Measurements from ENCODE around the gene SERPINA1.
"Not testable (repeated sequence)": the region's sequence is repeated elsewhere in the genome, so short reads cannot be mapped to it uniquely, and the experiment has no call there.

Gene SERPINA1

DNA sequence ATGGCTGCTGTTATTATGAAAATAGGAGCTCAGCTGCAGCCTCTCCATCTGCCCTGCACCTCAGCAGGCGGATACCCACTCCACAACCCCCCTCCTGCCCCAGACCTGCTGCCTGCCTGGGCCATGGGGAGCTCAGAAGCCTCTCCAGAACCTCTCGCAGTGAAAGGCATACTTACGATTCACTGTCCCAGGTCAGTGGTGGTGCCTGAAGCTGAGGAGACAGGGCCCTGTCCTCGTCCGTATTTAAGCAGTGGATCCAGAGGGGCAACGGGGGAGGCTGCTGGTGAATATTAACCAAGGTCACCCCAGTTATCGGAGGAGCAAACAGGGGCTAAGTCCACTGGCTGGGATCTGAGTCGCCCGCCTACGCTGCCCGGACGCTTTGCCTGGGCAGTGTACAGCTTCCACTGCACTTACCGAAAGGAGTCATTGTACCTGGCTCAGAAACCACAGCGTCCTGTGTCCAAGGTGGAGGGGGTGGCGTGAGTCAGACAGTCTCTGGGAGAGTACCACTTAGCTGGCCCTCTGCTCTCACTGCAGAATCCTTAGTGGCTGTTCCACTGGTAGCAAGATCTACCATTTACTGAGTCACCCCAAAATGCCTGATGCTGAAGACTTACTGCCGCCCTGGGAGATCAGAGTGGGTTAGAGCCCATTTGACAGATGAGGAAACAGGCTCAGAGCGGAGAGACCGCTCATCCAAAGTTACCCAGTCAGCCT, at the start of gene SERPINA1:
Gene SERPINA1 (minus strand): TSS at position 219 of the 720 bp plus-strand sequence. CDS start 5,365 bp downstream, outside the sequence.
- no peak for DNase-seq

DNA sequence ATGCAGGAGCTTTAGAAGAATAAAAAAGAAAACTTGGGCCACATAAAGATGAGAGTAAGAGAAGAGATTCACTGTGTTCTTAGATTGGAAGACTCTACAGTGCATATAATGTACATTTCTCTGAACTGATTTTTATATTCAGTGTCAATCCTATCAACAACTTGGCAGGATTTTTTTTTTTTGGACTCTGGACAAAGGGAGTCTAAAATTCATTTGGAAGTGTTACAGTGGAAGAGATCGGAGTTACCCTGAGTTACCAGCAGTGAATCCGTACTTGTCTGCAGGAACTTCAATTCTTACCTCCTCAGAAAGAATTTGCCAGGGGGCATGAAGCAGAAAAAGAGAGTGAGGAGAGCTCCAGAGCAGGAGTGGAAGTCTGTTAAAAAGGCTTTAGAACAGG, 40.2 kb upstream of the SERPINA1 start:
- DNase-seq = no peak

DNA sequence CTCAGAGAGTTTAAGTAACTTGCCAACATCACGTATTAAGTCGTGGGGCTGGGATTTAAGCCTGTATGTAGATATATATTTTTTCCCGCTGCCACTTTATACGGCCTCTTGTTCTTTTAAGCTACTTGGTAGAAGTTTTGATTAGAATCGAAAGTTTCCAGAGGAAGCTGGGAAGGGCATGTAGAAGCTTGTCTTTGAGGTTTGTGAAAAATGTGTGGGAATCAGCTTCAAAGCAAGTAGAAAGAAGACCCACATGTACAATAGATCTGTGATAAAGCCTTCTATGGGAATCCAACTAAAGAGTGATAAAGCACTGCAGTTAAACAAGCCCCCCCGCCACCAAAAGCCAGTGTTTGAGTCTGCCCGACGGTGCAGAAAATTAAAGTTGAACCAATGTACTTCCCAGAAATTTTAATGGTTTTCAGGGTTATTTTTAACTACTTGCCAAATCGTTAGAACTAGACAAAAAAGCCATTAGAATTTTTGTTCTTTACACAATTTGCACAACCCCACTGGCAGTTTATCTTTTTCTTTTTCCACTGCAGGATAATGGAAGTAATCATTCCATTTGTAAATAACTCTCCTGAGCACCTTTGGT, 38.7 kb upstream of the SERPINA1 start:
- no peak for DNase-seq

DNA sequence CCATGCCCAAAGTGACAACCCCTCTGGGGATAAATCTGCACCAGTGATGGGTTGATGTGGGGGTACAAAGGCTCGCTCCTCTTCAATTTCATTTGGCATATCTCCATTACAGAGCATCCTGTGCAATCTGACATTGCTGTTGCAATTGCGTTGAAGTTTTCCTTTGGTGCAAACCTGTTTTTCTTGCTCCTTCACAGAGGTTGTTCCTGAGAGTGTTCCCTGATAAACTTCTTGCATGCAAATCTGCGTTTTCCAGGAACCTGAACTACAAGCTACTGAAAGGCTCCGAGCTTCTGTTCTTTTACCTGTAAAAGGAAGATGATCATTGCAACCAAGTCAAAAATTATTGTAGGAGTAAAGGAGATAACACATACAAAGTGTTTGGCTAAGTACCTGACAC, 38.1 kb upstream of the SERPINA1 start:
- DNase-seq = no peak

DNA sequence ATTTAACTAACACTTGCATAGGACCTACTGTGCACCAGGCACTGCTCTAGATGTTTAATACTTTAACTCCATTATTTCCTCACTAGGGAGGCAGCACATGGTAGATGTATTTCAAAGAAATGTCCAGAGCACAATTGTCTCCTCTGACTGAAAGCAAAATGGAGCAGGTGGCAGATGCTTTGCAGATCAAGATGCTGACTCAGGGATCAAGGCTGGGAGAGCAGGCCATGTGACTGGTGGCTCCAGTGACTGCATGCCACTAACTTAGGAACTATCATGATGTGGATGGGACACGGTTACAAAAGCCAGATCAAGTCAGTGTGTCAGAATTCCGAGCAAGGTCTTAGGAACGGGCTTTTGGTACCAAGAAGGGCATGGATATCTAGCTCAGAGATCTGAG, 36.0 kb upstream of the SERPINA1 start:
- no peak for DNase-seq

DNA sequence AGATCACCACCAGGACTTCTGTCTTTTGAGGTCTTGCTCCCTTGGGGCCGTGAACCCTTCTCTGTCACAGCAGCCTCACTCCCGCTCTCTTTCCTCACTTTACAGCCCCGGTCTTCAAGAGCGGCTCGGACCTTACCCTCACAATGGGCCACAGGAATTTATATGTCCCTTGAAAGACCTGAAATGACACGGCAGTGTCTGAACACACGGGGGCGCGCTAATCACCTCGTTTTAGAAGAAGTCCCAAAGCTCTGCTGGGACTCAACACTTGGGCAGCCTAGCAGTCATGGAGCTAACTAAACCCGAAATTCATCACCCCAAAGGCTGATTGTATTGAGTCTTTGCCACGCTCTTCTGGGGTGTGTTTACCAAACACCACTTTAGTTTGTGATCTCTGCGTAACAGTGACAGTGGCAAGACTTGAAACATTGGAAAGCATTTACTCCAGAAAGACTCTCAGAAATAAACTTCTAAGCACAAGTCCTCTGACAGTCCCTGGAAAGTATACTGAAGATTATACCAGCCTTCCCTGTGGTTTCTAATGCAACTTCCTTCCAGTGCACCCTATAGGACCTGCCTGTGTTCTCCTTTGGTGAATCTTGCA, 35.2 kb upstream of the SERPINA1 start:
- peak; percentile 55 for DNase-seq

DNA sequence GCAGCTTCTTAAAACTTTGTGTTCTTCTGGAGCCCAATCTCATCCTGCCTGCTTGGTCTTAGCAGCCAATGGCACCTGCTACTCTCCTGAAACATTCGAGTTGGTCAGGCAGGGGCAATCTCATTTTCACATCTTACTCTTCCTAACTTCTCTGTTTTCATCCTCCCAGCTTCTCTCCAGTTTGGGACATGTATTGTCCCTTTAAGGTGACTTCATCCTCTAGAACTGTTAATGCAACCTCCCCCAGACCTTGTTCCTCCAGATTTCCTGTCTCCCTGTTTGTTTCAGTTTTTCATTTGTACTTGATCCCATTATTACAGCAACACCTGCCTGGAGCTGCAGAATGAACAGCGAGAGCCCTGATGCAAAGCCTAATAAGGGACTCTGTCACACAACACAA, 32.9 kb upstream of the SERPINA1 start:
- DNase-seq = no peak

DNA sequence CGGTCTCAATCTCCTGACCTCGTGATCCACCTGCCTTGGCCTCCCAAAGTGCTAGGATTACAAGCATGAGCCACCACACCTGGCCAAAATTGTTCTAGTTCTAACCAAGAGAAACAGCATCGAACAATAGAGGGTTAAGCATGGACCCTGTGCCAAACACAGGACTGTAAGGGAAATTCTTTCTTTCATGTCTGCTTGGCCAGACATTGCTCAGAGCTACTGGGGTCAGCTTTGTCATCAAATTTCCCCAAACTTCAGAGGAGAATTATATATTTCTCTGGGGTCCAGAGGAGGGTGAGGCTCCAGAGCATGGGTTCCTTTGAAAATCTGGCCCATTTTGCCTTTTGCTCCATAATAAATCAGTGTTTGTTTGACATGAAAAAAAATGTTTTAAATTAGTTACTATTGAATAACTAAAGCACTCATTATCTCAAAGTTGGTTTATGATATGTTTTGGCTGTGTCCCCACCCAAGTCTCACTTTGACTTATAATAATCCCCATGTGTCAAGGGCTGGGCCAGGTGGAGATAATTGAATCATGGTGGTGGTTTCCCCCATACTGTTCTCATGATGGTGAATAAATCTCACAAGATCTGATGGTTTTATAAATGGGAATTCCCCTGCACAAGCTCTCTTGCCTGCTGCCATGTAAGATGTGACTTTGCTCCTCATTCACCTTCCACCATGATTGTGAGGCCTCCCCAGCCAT, 29.2 kb upstream of the SERPINA1 start:
- not testable (repeated sequence) for DNase-seq

DNA sequence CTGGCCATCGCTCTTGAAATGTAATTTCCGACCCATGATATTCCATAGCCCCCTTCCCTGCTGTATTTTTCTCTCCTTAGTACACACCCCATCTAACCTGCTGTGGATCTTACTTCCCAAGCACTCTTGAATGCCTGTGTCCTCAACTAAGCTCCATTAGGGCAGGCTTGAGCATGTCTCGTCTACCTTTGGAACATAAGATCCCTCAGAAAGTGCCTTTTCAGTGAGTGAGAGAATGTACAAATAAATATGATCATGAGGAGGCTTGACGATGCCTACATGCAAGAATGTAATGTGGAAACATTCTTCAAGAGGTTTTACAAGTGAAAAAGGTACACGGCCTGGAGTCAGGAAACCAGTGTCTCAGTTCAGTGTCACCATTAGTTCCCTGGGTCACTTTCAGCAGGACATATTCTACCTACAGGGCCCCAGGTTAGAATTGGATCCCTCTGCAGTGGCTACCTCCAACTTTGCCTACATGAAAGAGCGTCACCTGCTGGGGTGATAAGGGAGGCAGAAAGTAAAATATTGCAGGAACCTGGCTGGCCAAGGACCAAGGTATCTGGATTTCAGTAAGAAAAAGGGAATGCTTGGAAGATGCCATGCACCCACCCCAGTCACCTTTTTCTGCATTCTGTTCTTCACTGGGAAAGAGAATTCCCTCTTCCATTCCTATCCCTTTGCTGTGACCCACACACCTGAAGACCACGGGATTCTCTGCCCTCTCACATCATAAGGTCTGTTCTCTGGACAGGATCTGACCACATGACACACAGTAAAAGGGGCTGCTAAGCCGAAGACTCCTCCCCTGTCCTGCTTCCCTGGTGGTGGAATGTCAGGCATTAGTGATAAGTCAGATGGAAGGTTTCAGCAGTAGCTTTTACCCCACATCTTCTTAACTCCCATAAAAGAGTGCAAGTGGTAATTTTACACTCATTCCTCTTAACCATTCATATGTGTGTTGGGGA, 24.6 kb upstream of the SERPINA1 start:
- no peak for DNase-seq

DNA sequence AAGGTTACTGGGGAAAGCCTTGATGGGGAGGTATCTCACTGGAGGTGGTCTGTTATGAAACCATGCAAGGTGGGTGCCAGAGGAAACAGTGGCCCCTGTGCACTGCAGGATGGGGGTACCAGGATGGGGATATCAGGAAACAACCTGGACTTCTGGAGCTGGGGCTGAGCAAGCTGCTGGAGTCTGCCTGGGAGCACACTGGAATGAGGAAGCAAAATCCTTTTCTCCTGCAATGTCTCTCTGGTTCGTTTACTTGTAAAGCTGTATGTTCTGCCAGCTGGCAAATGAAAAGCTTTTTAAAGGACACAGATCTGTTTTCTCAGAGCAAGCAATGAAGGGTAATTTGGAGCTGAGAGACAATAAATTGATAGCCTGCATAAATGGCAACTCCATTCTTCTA, 23.2 kb upstream of the SERPINA1 start:
- no peak for DNase-seq

DNA sequence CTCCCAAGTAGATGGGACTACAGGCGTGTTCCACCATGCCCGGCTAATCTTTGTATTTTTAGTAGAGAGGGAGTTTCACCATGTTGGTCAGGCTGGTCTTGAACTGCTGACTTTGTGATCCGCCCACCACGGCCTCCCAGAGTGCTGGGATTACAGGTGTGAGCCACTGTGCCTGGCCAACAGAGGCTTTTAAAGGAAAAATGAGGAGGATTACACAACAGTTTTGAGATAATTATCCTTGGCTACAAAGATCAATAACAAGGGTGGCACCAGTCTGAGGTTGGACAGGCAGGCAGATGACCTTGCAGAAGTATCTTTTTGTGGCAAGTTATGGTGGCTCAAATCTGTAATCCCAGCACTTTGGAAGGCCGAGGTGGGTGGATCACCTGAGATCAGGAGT, 21.0 kb upstream of the SERPINA1 start:
- DNase-seq = not testable (repeated sequence)

DNA sequence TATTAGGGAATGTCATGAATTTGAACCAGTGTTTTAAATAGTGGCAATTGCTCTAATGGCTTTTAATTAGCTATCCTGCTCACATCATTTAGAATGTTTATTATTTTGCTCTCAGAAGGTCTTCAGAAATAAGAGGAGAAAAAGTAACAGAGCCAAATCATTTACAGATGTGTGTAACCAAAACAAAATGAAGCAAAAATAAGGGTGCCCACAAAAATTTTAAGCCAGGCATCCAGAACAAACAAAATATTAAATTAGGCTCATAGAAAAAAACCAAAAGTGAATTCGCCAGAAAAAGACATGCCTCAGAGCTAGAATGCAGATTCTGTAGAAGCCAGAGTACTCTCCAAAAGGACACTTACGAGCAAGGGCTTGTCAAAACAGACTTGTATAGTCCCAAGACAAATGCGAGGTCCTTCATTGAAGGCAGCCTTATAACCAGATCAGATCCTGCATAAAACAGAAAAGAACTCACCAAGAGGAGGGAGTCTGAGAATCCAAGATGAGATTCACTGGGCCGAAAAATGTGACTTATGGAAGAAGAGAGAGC, 20.2 kb upstream of the SERPINA1 start:
- DNase-seq = no peak

DNA sequence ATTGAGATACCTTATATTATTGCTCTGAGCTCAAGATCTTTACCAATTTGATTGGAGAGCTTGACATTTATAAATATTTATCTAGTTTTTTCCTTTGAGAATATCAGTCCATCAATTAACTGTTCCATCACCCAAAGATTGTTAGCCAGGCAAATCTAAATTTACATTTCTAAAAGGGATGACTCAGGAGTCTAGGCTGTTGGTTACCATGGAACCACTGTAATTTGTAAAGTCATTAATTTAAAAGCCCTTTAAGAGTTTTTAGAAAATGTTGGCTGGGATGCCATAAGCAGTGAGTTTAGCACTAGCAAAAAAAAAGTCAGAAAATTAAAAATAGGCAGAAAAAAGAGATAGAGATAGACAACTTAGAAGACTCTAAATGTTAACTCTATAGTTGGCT, 19.5 kb upstream of the SERPINA1 start:
- DNase-seq = no peak

DNA sequence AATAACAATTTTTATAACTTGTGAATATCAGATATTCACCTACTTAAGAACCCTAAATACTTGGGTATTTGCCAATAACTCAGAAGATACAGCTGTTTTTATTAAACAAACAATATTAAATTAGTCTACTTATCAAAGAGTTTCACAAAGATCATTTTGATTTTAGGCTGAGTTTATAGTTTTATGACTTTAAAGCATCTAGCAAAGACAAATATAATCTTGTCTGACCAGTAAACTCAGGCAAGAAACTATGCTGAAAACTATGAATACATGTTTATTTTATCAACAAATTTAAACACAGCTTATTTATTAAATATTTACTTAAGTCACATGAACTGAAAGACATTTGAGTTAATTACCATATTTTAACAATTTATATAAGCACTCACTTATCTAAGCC, 18.5 kb upstream of the SERPINA1 start:
- no peak for DNase-seq

DNA sequence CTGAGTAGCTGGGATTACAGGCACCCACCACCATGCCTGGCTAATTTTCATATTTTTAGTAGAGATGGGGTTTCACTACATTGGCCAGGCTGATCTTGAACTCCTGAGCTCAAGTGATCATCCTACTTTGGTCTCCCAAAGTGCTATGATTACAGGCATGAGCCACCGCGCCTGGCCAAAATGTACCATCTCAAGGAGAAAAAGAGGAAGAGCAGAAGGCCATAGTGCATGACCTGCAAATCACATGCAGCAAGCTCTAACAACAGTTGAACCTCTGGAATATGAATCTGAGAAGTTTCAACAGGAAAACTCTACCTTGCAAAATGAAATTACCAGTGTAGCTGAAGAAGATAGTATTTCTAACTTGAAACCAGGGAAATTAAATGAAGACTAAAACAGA, 17.1 kb upstream of the SERPINA1 start:
- no peak for DNase-seq

DNA sequence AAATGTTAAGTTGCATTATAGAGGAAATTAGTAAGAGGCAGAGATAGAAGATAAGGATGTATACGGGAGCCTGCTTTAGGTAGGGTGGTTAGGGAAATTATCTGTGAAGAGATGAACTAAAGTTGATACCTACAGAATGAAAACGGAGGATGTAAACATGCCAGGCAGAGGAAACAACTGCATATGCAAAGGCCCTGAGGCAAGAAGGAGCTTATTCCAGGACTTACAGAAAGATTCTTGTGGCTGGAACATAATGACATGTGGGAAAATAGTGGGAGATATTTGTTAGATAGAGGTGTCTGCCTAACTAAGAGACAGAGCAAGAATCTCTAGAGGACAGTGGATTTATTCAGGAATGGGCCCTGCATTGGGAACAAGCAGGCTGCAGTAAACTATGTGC, 16.2 kb upstream of the SERPINA1 start:
- no peak for DNase-seq

DNA sequence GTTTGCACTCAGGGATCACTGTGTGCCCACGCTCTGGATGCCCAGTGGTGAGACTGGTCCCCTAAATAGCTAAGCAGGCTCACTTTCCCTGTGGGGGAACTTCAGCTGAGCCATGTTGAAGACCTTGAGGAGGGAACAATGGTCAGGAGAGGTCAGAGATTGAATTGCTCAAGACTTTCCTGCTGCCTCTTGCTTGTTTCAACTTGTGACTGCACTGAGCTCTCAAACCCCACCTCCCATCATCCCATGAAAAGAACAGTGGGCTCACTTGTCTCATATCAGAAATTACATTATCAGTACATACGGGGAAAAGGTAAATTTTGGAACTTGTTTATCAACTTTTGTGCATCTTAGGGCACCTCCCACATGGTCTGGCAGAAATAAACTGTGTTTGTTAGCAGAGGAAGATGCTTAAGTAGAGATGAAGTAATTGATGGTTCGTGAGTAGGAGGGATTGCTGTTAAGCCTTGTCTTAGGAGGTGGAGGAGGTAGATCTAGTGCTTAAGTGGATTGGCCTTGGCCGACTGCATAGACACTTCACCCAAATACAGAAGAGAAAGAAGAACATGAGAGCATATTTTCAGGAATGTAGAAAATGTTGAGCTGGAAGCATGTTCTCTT, 15.0 kb upstream of the SERPINA1 start:
- no peak for DNase-seq

DNA sequence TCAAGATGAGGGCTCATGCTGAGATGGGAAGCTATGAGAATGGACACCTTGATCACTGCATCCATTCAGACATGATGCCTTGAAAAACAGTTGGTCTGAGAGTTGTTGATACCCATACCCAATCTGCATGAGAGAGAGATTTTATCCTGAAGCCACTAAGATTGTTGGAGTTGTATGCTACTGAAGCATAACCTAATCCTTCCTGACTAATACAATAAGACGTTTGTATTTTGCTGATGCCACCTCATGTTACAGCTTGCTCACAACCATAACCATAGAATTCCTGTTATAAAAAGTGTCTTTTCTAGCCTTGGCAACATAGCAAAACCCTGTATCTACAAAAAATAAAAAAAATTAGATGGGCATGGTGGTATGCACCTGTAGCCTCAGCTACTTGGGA, 12.7 kb upstream of the SERPINA1 start:
- DNase-seq = no peak

DNA sequence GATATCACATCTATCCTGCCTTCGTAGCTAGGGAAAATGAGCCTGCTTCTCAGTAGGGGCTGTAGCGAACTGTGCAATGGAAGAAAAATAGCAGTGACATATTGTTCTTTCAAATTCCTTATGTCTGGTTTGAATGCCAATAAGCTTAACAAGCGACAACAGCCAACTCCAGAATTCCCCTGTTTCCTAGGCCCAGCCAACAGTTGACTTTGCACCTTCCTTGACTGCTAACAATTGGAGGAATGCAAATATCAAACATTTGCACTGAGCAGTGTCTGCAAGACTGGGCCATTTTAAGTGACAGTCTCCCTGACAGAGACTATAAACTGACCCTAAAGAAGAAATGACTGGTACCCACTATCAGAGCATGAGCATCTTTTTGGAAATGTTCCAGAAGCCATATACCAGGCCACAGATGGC, 12.0 kb upstream of the SERPINA1 start:
- DNase-seq = no peak

DNA sequence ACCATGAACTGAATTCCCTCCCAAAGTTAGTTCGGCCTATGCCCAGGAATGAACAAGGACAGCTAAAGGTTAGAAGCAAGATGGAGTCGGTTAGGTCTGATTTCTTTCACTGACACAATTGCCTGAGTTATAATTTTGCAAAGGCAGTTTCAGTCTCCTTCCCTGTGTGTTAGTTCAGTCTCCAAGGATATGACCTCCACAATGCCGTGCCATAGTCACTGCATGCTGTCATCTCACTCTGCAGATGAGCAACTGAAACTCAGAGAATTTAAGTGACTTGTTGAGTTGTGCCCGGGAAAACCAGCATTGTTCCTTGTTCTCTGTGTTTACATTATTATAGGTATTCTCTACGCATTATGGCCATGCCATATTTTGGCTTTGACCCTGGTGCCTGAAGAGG, 10.1 kb upstream of the SERPINA1 start:
- no peak for DNase-seq

DNA sequence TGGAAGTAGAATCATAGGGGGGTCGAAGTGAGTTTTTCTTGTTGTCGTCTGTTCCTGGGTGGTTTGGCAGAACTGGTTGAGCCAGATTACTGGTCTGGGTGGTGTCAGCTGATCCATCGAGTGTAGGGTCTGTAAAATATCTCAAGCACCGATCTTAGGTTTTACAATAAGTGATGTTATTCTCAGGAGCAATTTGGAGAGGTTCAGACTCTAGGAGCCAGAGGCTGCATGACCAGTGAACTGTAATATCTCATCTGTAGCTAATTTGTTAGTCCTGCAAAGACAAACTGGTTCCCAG, 9.7 kb upstream of the SERPINA1 start:
- DNase-seq = no peak

All from retina (tissue), 1 donor.